SH-SY5Y (cell line): ENCODE measurements around the gene MACROD2.

Experiments
- GATA2 ChIP-seq: IDR thresholded peaks from 2 replicates; pipeline ENCODE4 v1.6.1; 2011; ENCODE audit warnings: mild to moderate bottlenecking, low read depth, low read length
- GATA3 ChIP-seq: IDR thresholded peaks from 2 replicates; pipeline ENCODE4 v1.6.1; 2011; ENCODE audit warnings: low read depth, mild to moderate bottlenecking, low read length, moderate library complexity

DNA sequence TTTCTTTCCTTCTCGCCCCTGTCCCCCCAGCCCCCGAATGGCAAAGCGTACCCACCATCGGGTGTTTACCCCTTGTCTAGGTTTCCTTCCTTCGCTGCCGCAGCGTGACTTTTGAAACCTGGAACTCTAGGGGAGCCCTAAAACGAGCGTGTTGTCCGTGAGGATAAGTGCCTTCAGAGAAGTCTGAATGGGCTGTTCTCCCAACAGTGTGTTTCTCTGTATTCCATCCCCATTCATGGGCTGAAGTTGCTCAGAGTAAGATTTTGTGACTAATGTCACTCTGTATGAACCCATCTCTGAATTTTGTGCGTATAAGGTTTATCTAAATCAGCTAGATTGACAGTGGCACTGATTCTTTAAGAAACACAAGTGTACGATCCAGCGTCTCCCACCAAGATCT, 949 bp downstream of the MACROD2 start:
- TF ChIP-seq GATA3 (no peak), GATA2 (no peak)
